PC-3 (cell line): ENCODE measurements around the gene FXYD1.

ENCODE experiments used
- CTCF ChIP-seq: fragments of 300-600 bp; sonication (generic); conservative IDR thresholded peaks from 2 replicates; pipeline ENCODE4 v1.5.1; 2017; ENCODE audit warnings: antibody characterized with exemption, low read depth, mild to moderate bottlenecking, low read length
- EZH2 ChIP-seq: fragments of 300-600 bp; sonication (generic); IDR thresholded peaks from one replicate; pipeline ENCODE4 v1.6.1; 2017; ENCODE audit warnings: antibody characterized with exemption, mild to moderate bottlenecking, low read length; ENCODE audit not compliant: unreplicated experiment
- EZH2phosphoT487 ChIP-seq: fragments of 300-600 bp; sonication (generic); IDR thresholded peaks from 2 replicates; pipeline ENCODE4 v1.6.1; 2018; ENCODE audit warnings: mild to moderate bottlenecking, antibody characterized with exemption, low read length, borderline replicate concordance

GRCh38 chr19:35159606-35160005, 21.0 kb downstream of the FXYD1 start:
- no peak for TF ChIP-seq CTCF
- TF ChIP-seq EZH2 = no peak
- TF ChIP-seq EZH2phosphoT487 = no peak
